Osteoblast (primary cell): ENCODE data around the gene ARFGAP3. TPM values are rescaled to one million over a fixed set of nuclear protein-coding genes. Genes with fewer than 3 reads are reported as not detected.
A peak's percentile ranks its signal among the peaks of the same experiment; 100 is the strongest.

ENCODE experiments used
- DNase-seq: peaks from one replicate; pipeline ENCODE4 v3.0.0; 2011; ENCODE audit warnings: low spot score, mixed read lengths; ENCODE audit not compliant: insufficient read length; ENCODE audit errors: missing footprints
- H2AFZ ChIP-seq: 2 replicates; pipeline ENCODE4 v1.6.0; 2011; ENCODE audit warnings: mild to moderate bottlenecking, low read length
- H3K27ac ChIP-seq: 2 replicates; pipeline ENCODE4 v1.5.1; 2011; ENCODE audit warnings: mild to moderate bottlenecking, low read depth, low read length, moderate library complexity
- H3K27me3 ChIP-seq: 2 replicates; pipeline ENCODE4 v1.6.0; 2012; ENCODE audit warnings: mild to moderate bottlenecking, control low read depth, inconsistent platforms, low read length, moderate library complexity; ENCODE audit not compliant: insufficient read depth
- H3K36me3 ChIP-seq: 2 replicates; pipeline ENCODE4 v1.5.1; 2011; ENCODE audit warnings: mild to moderate bottlenecking, low read length, control low read depth, moderate library complexity; ENCODE audit not compliant: insufficient read depth
- H3K4me1 ChIP-seq: 2 replicates; pipeline ENCODE4 v1.5.1; 2011; ENCODE audit warnings: mild to moderate bottlenecking, low read length, control low read depth, moderate library complexity; ENCODE audit not compliant: insufficient read depth
- H3K4me2 ChIP-seq: 2 replicates; pipeline ENCODE4 v1.6.0; 2011; ENCODE audit warnings: mild to moderate bottlenecking, low read length; ENCODE audit not compliant: insufficient read depth
- H3K4me3 ChIP-seq: fragments of 200-600 bp; sonication (generic); 3 replicates; pipeline ENCODE4 v1.5.1; 2012; ENCODE audit warnings: mild to moderate bottlenecking, low read length, inconsistent platforms; ENCODE audit not compliant: insufficient read depth
- H3K79me2 ChIP-seq: 2 replicates; pipeline ENCODE4 v1.6.0; 2012; ENCODE audit warnings: mild to moderate bottlenecking, low read length, control low read depth, inconsistent platforms; ENCODE audit not compliant: insufficient read depth
- H3K9me3 ChIP-seq: 2 replicates; pipeline ENCODE4 v1.5.1; 2011; ENCODE audit warnings: low read depth, low read length, control low read depth
- H4K20me1 ChIP-seq: 2 replicates; pipeline ENCODE4 v1.6.0; 2012; ENCODE audit warnings: mild to moderate bottlenecking, low read length, control low read depth; ENCODE audit not compliant: insufficient read depth
- CTCF ChIP-seq: IDR thresholded peaks from 2 replicates; pipeline ENCODE4 v1.5.1; 2011; ENCODE audit warnings: mild to moderate bottlenecking, low read depth, low read length, moderate library complexity; ENCODE audit errors: extremely low read depth
- total RNA-seq: library from RNA; depleted of rRNA; stranded (reverse); fragments of >200 nt; gene quantifications from 2 replicates; pipeline ENCODE4 v1.2.3, GENCODE V29; 2012

The ARFGAP3 gene
- total RNA-seq, 1 donor = 90.5 TPM

GRCh38 chr22:42880815-42881214 is 23.7 kb upstream of the ARFGAP3 start:
- H3K27ac ChIP-seq = no peak overlapping the region
- H3K36me3 ChIP-seq = peaks cover 67% of the 10 kb centered on the region

GRCh38 chr22:42879371-42880021 is 22.4 kb upstream of the ARFGAP3 start:
- Histone ChIP-seq H3K27ac (no peak overlapping the region), H3K79me2 (no peaks in the 10 kb centered on the region), H2AFZ (no peak overlapping the region), H3K4me3 (no peak overlapping the region), H3K9me3 (no peaks in the 10 kb centered on the region), H4K20me1 (peaks cover 11% of the 10 kb centered on the region), H3K4me2 (no peak overlapping the region), H3K4me1 (no peaks in the 10 kb centered on the region), H3K27me3 (no peaks in the 10 kb centered on the region), H3K36me3 (peaks cover 67% of the 10 kb centered on the region)
- DNase-seq = peak; percentile 58
- TF ChIP-seq CTCF = no peak

More at GRCh38 chr22:42880815-42881214, 23.7 kb upstream of the ARFGAP3 start:
- Histone ChIP-seq H4K20me1 (peaks cover 11% of the 10 kb centered on the region), H3K4me1 (no peaks in the 10 kb centered on the region), H3K4me3 (no peak overlapping the region), H3K27me3 (no peaks in the 10 kb centered on the region), H3K4me2 (no peak overlapping the region), H3K79me2 (no peaks in the 10 kb centered on the region), H2AFZ (no peak overlapping the region), H3K9me3 (no peaks in the 10 kb centered on the region)
- DNase-seq = peak; percentile 78
- peak; percentile 10 for TF ChIP-seq CTCF

- Histone ChIP-seq H3K79me2 (no peaks in the 10 kb centered on the region), H3K9me3 (no peaks in the 10 kb centered on the region), H3K4me2 (no peak overlapping the region), H2AFZ (no peak overlapping the region), H3K4me1 (no peaks in the 10 kb centered on the region), H4K20me1 (peaks cover 11% of the 10 kb centered on the region), H3K4me3 (no peak overlapping the region), H3K27ac (no peak overlapping the region), H3K36me3 (peaks cover 66% of the 10 kb centered on the region), H3K27me3 (no peaks in the 10 kb centered on the region)
- peak; percentile 76 for DNase-seq
- no peak for TF ChIP-seq CTCF
These were observed 21.7 kb upstream of the ARFGAP3 start for GRCh38 chr22:42878561-42879305.
